Endothelial cell of umbilical vein (primary cell): Measurements from ENCODE around the gene TNRC6A. TPM values are rescaled to one million over a fixed set of nuclear protein-coding genes. Genes with fewer than 3 reads are reported as not detected.
"Not testable (repeated sequence)": the region's sequence is repeated elsewhere in the genome, so short reads cannot be mapped to it uniquely, and the experiment has no call there.

Source experiments
- BruUV-seq: library from RNA; stranded (reverse); fragments of 400-500 nt; replicated peaks from 2 replicates; lab custom pipeline; 2021; lab: Mats Ljungman, UMichigan
- CTCF ChIA-PET: fragments of 300-600, 350-600 bp; sonication (Branson Sonifier 250); formaldehyde crosslinking; loops from one replicate; lab custom pipeline; 2021; ENCODE audit warnings: antibody characterized with exemption, inconsistent platforms; lab: Charles Lee
- POLR2A ChIA-PET: fragments of 300-600, 350-600 bp; sonication (Branson Sonifier 250); formaldehyde crosslinking; loops from one replicate; lab custom pipeline; 2021; ENCODE audit warnings: antibody characterized with exemption, inconsistent platforms; lab: Charles Lee
- DNase-seq: peaks from one replicate; pipeline ENCODE4 v3.0.0-alpha.2; 2011; ENCODE audit warnings: low read depth, low spot score
- FAIRE-seq: peaks from 2 replicates; lab custom pipeline; 2011; peaks lifted over from hg19 to GRCh38; lab: Jason Lieb, UNC
- H2AFZ ChIP-seq: 2 replicates; pipeline ENCODE4 v1.6.0; 2012; ENCODE audit warnings: low read depth, low read length, control low read depth, inconsistent platforms
- H3K27ac ChIP-seq: 2 replicates; pipeline ENCODE4 v1.5.1; 2011; ENCODE audit warnings: low read depth, mild to moderate bottlenecking, control low read depth, low read length, moderate library complexity; ENCODE audit not compliant: insufficient read depth
- H3K27me3 ChIP-seq, 2 experiments: 2 replicates each; pipeline versions ENCODE4 v1.6.0 to v1.6.1; 2011; ENCODE audit warnings: low read length in 2 of 2, mixed read lengths in 1 of 2; ENCODE audit not compliant: control insufficient read depth in 2 of 2, insufficient read depth in 2 of 2
- H3K36me3 ChIP-seq, 2 experiments: 2 replicates in 1 of 2; 3 replicates in 1 of 2; pipeline ENCODE4 v1.5.1; 2011; ENCODE audit warnings: low read length in 2 of 2, mild to moderate bottlenecking in 1 of 2, moderate library complexity in 1 of 2; ENCODE audit not compliant: control insufficient read depth in 2 of 2, insufficient read depth in 2 of 2; ENCODE audit errors: extremely low read depth in 1 of 2
- H3K4me1 ChIP-seq: 3 replicates; pipeline ENCODE4 v1.5.1; 2011; ENCODE audit warnings: mild to moderate bottlenecking, low read length; ENCODE audit not compliant: control insufficient read depth, insufficient read depth; ENCODE audit errors: extremely low read depth
- H3K4me2 ChIP-seq: 2 replicates; pipeline ENCODE4 v1.6.1; 2011; ENCODE audit warnings: low read length, control low read depth, mixed read lengths; ENCODE audit not compliant: insufficient read depth
- H3K4me3 ChIP-seq, 3 experiments: fragments of 200-600 bp in 1 of 3; sonication (generic), shearing (Covaris generic) in 1 of 3; replicated peaks in 1 of 3; 2 replicates each; pipeline ENCODE4 v1.5.1; 2011 to 2016; ENCODE audit warnings: control low read depth in 3 of 3, low read length in 3 of 3, mild to moderate bottlenecking in 2 of 3, inconsistent platforms in 1 of 3, low read depth in 1 of 3, moderate library complexity in 1 of 3; ENCODE audit not compliant: insufficient read depth in 1 of 3
- H3K79me2 ChIP-seq: 2 replicates; pipeline ENCODE4 v1.6.0; 2012; ENCODE audit warnings: low read length, inconsistent platforms; ENCODE audit not compliant: control insufficient read depth, insufficient read depth
- H3K9ac ChIP-seq: replicated peaks from 2 replicates; pipeline ENCODE3; 2011; ENCODE audit warnings: low read length, control low read depth; ENCODE audit not compliant: insufficient read depth; ENCODE audit errors: extremely low read depth
- H3K9me1 ChIP-seq: replicated peaks from 3 replicates; pipeline ENCODE4 v1.6.0; 2011; ENCODE audit warnings: mild to moderate bottlenecking, low read length; ENCODE audit not compliant: control insufficient read depth, insufficient read depth; ENCODE audit errors: extremely low read depth
- H3K9me3 ChIP-seq: replicated peaks from 2 replicates; pipeline ENCODE4 v1.5.1; 2012; ENCODE audit warnings: low read length, inconsistent platforms; ENCODE audit not compliant: control insufficient read depth, insufficient read depth
- H4K20me1 ChIP-seq: replicated peaks from 2 replicates; pipeline ENCODE3; 2011; ENCODE audit warnings: mild to moderate bottlenecking, low read length; ENCODE audit not compliant: control insufficient read depth, insufficient read depth; ENCODE audit errors: extremely low read depth
- EZH2 ChIP-seq: IDR thresholded peaks from 2 replicates; pipeline ENCODE4 v1.6.1; 2012; ENCODE audit warnings: borderline replicate concordance, low read depth, mild to moderate bottlenecking, moderate library complexity, low read length, inconsistent platforms; ENCODE audit not compliant: severe bottlenecking
- FOS ChIP-seq: IDR thresholded peaks from 2 replicates; pipeline ENCODE4 v1.6.1; 2011; ENCODE audit warnings: mild to moderate bottlenecking, low read length, moderate library complexity, borderline replicate concordance; ENCODE audit not compliant: insufficient read depth
- GATA2 ChIP-seq: IDR thresholded peaks from 2 replicates; pipeline ENCODE4 v1.7.0; 2011; ENCODE audit warnings: low read depth, mild to moderate bottlenecking, moderate library complexity, mixed read lengths, low read length; ENCODE audit not compliant: insufficient read length, insufficient read depth
- JUN ChIP-seq: IDR thresholded peaks from 2 replicates; pipeline ENCODE4 v1.6.1; 2011; ENCODE audit warnings: borderline replicate concordance, low read depth; ENCODE audit not compliant: insufficient read length, insufficient read depth
- MAX ChIP-seq: IDR thresholded peaks from 2 replicates; pipeline ENCODE4 v1.6.1; 2011; ENCODE audit not compliant: insufficient read depth, insufficient read length
- MYC ChIP-seq: IDR thresholded peaks from one replicate; pipeline ENCODE4 v1.6.1; 2011; ENCODE audit warnings: mild to moderate bottlenecking, low read depth, low read length
- POLR2A ChIP-seq: IDR thresholded peaks from 2 replicates; pipeline ENCODE4 v1.6.1; 2012; ENCODE audit warnings: low read depth, mild to moderate bottlenecking, control low read depth, low read length
- POLR2AphosphoS5 ChIP-seq: IDR thresholded peaks from 2 replicates; pipeline ENCODE4 v1.6.1; 2012; ENCODE audit warnings: low read depth, mild to moderate bottlenecking, control low read depth, low read length, moderate library complexity; ENCODE audit not compliant: insufficient read depth
- dilution Hi-C: fragments of 300-500 bp; cut with MboI; formaldehyde crosslinking; loops from one replicate; pipeline ENCODE4 v1.15.0; 2019; ENCODE audit warnings: low sequenced_read_pairs; ENCODE audit not compliant: extremely low pct_ligation_motif_present
- intact Hi-C: fragments of 100-400 bp; cut with micrococcal nuclease; formaldehyde crosslinking; loops from one replicate; pipeline ENCODE4 v1.10.0; 2022
- polyA plus RNA-seq, 4 experiments: library from polyadenylated mRNA; depleted of rRNA in 3 of 4; stranded (reverse) in 3 of 4; unstranded in 1 of 4; fragments of >200 nt; gene quantifications; 2 replicates each; pipeline versions ENCODE4 v1.2.1 to v1.2.3, GENCODE V29; 2011 to 2012; ENCODE audit warnings: missing spikeins in 1 of 4
- total RNA-seq: library from RNA; stranded (reverse); gene quantifications from 2 replicates; pipeline ENCODE4 v1.2.3, GENCODE V29; 2021
- TF ChIP-seq, protein P1 (sequence below), 2 donors: IDR thresholded peaks; 1 replicate in 1 of 2; 2 replicates in 1 of 2; pipeline ENCODE4 v1.5.1; 2011; ENCODE audit warnings: low read length in 2 of 2, mild to moderate bottlenecking in 2 of 2, moderate library complexity in 2 of 2, control low read depth in 1 of 2, inconsistent platforms in 1 of 2, low read depth in 1 of 2; ENCODE audit not compliant: insufficient read depth in 1 of 2; ENCODE audit errors: extremely low read depth in 1 of 2

TNRC6A gene
- total and polyA plus RNA-seq, 2 donors (not counting 3 experiments of a cell fraction or from before 2014, with no cell fraction given), result 39.3 to 74.5 TPM

GRCh38 chr16:24749310-24749709 is 19.9 kb downstream of the TNRC6A start:
- dilution Hi-C loops (no loop called here), intact Hi-C loops (no loop called here)
- H4K20me1 ChIP-seq, result peaks cover 34% of the 10 kb centered on the region
- TF ChIP-seq POLR2AphosphoS5 (no peak), MYC (no peak), EZH2 (no peak), MAX (no peak), GATA2 (no peak), JUN (no peak), FOS (no peak), POLR2A (no peak)
- TF ChIP-seq, protein P1, sequence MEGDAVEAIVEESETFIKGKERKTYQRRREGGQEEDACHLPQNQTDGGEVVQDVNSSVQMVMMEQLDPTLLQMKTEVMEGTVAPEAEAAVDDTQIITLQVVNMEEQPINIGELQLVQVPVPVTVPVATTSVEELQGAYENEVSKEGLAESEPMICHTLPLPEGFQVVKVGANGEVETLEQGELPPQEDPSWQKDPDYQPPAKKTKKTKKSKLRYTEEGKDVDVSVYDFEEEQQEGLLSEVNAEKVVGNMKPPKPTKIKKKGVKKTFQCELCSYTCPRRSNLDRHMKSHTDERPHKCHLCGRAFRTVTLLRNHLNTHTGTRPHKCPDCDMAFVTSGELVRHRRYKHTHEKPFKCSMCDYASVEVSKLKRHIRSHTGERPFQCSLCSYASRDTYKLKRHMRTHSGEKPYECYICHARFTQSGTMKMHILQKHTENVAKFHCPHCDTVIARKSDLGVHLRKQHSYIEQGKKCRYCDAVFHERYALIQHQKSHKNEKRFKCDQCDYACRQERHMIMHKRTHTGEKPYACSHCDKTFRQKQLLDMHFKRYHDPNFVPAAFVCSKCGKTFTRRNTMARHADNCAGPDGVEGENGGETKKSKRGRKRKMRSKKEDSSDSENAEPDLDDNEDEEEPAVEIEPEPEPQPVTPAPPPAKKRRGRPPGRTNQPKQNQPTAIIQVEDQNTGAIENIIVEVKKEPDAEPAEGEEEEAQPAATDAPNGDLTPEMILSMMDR (IDR thresholded peaks at IDR 0.05; ENCODE audit: extremely low read depth in 1 of 2, insufficient read depth in 1 of 2, low read depth in 1 of 2, low read length in 2 of 2), result no peak
- FAIRE-seq, result no peak
- peaks cover 38% of the 10 kb centered on the region for H3K4me1 ChIP-seq
- POLR2A ChIA-PET, result no interaction called here
- no peak for DNase-seq
- no TSS peak for BruUV-seq
- H3K9me1 ChIP-seq, result no peaks in the 10 kb centered on the region
- CTCF ChIA-PET, result interaction anchor here (1.3 to 2.6 kb wide), 4 partner anchors 10 to 169 kb away, joined by 3 to 10 read pairs (median 6); no protein-coding TSS in a partner anchor
- no peak overlapping the region for H2AFZ ChIP-seq
- no peaks in the 10 kb centered on the region for H3K36me3 ChIP-seq
- H3K27ac ChIP-seq, result no peak overlapping the region
- no peak overlapping the region for H3K9ac ChIP-seq
- no peaks in the 10 kb centered on the region for H3K9me3 ChIP-seq
- no peaks in the 10 kb centered on the region for H3K27me3 ChIP-seq
- peaks cover 97% of the 10 kb centered on the region for H3K79me2 ChIP-seq
- H3K4me2 ChIP-seq, result no peak overlapping the region
- H3K4me3 ChIP-seq, result no peak overlapping the region

DNA sequence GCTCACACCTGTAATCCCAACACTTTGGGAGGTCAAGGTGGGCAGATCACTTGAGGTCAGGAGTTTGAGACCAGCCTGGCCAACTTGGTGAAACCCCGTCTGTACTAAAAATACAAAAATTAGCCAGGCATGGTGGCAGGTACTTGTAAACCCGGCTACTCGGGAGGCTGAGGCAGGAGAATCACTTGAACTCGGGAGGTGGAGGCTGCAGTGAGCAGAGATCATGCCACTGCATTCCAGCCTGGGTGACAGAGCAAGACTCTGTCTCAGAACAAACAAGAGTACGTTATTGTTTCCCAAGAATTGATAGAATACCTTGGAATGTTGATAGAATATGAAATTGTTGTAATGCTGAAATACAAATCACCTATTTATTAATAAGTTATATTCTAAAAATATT is 20.4 kb downstream of the TNRC6A start:
- POLR2A ChIA-PET, H3K9me3 ChIP-seq, H3K4me2 ChIP-seq, H3K9me1 ChIP-seq, dilution Hi-C loops, H3K27ac ChIP-seq, H3K4me3 ChIP-seq, H2AFZ ChIP-seq, BruUV-seq, H3K27me3 ChIP-seq, FAIRE-seq, H3K9ac ChIP-seq, intact Hi-C loops, DNase-seq, H3K36me3 ChIP-seq: not testable (repeated sequence)
- Histone ChIP-seq H3K79me2 (peaks cover 97% of the 10 kb centered on the region), H4K20me1 (peaks cover 31% of the 10 kb centered on the region), H3K4me1 (peaks cover 38% of the 10 kb centered on the region)
- CTCF ChIA-PET, result interaction anchor here (2.6 kb wide), 1 partner anchor 13 kb away, joined by 10 read pairs; no protein-coding TSS in a partner anchor
